Esophagus muscularis mucosa (tissue), 4 donors: ENCODE measurements around the gene SIPA1L3.

ENCODE experiments used
- CTCF ChIP-seq, 3 experiments: fragments of 200-600 bp in 2 of 3; fragments of 450-650 bp in 1 of 3; sonication (generic) in 2 of 3; IDR thresholded peaks; one replicate each; pipeline ENCODE4 v1.5.1; 2017 to 2019; ENCODE audit warnings: antibody characterized with exemption in 3 of 3, mild to moderate bottlenecking in 2 of 3, moderate library complexity in 1 of 3
- EP300 ChIP-seq: sonication (generic); formaldehyde crosslinking; IDR thresholded peaks from one replicate; pipeline ENCODE4 v1.6.1; 2017; ENCODE audit warnings: antibody characterized with exemption
- POLR2A ChIP-seq: fragments of 450-650 bp; IDR thresholded peaks from one replicate; pipeline ENCODE4 v1.6.1; 2017; ENCODE audit warnings: antibody characterized with exemption, moderate library complexity, mild to moderate bottlenecking, low read depth
- POLR2AphosphoS5 ChIP-seq, 2 donors: sonication (generic); formaldehyde crosslinking; IDR thresholded peaks; one replicate each; pipeline ENCODE4 v1.6.1; 2017; ENCODE audit warnings: antibody characterized with exemption in 2 of 2

- no peak for TF ChIP-seq CTCF (IDR thresholded peaks at IDR 0.05)
- no peak for TF ChIP-seq POLR2A
- no peak for TF ChIP-seq POLR2AphosphoS5 (IDR thresholded peaks at IDR 0.05)
- TF ChIP-seq EP300, result no peak
Measured at GRCh38 chr19:38045554-38046253, 138.7 kb downstream of the SIPA1L3 start.
